Sigmoid colon (tissue), 4 donors: ENCODE results near the gene MDGA2.

Source experiments
- EP300 ChIP-seq, 4 donors: sonication (generic); formaldehyde crosslinking; IDR thresholded peaks; one replicate each; pipeline ENCODE4 v1.6.1; 2017; ENCODE audit warnings: antibody characterized with exemption in 4 of 4
- POLR2A ChIP-seq, 2 donors: fragments of 450-650 bp; IDR thresholded peaks; one replicate each; pipeline ENCODE4 v1.6.1; 2016; ENCODE audit warnings: antibody characterized with exemption in 2 of 2, mild to moderate bottlenecking in 2 of 2, moderate library complexity in 2 of 2
- POLR2AphosphoS5 ChIP-seq, 4 donors: sonication (generic); formaldehyde crosslinking; IDR thresholded peaks; one replicate each; pipeline ENCODE4 v1.6.1; 2017; ENCODE audit warnings: antibody characterized with exemption in 4 of 4
- TF ChIP-seq, protein P1 (sequence below), 4 experiments: fragments of 450-650 bp in 3 of 4; fragments of 200-600 bp in 1 of 4; IDR thresholded peaks; one replicate each; pipeline ENCODE4 v1.5.1; 2016 to 2019; ENCODE audit warnings: antibody characterized with exemption in 4 of 4, mild to moderate bottlenecking in 3 of 4, moderate library complexity in 2 of 4

DNA sequence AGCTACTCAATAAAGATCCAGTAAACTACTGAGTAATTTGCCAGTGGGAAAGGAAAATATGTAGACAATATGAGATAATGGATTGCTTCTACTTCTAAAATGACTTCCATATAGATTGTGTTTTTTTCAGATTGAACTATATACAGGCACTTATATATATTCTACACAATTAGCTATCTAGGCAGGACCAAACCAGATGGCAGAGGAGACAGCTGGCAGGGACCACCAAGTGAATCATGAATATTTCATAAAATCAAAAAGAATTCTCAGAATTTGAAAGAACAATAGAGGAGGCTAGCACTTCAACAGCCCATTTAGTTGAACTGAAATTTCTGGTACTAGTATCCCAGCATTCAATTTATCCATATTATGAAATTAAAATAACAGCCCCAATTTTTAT lies 685.8 kb downstream of the MDGA2 start:
- TF ChIP-seq POLR2A (IDR thresholded peaks at IDR 0.05) (no peak), POLR2AphosphoS5 (IDR thresholded peaks at IDR 0.05) (no peak), EP300 (IDR thresholded peaks at IDR 0.05) (no peak)
- TF ChIP-seq, protein P1, sequence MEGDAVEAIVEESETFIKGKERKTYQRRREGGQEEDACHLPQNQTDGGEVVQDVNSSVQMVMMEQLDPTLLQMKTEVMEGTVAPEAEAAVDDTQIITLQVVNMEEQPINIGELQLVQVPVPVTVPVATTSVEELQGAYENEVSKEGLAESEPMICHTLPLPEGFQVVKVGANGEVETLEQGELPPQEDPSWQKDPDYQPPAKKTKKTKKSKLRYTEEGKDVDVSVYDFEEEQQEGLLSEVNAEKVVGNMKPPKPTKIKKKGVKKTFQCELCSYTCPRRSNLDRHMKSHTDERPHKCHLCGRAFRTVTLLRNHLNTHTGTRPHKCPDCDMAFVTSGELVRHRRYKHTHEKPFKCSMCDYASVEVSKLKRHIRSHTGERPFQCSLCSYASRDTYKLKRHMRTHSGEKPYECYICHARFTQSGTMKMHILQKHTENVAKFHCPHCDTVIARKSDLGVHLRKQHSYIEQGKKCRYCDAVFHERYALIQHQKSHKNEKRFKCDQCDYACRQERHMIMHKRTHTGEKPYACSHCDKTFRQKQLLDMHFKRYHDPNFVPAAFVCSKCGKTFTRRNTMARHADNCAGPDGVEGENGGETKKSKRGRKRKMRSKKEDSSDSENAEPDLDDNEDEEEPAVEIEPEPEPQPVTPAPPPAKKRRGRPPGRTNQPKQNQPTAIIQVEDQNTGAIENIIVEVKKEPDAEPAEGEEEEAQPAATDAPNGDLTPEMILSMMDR (IDR thresholded peaks at IDR 0.05): no peak
